ENCODE data around the gene UTP25.
"Not testable (repeated sequence)": the region's sequence is repeated elsewhere in the genome, so short reads cannot be mapped to it uniquely, and the experiment has no call there.

Gene UTP25

DNA sequence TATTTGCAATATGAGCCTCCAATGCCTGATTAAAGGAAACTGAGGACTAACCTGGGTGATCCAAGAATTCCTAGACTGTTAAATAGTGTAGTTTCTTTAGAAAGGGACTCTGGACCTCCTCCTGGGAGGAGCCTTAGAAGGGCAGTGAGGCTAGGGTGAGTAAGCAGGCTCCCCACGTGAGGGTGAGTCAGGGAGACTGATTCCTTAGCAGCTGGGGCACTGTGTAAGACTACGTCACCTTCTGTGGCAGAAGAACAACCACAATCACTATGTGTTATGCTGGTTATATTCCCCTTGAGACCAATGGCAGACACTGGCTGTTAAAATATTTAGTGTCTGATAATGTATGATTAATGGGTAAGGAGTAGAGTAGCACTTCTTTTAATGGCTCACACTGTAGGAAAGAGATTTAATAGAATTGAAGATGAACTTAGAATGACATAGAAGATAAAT lies 56.9 kb downstream of the UTP25 start:
- DNase-seq (ENCODE audit: extremely low spot score) = peak; percentile 32
- ChIA-PET POLR2A (no interaction called here), CTCF (interaction anchor here (0.9 to 1.2 kb wide), 2 partner anchors 15 to 25 kb away, joined by 3 read pairs; no protein-coding TSS in a partner anchor)
- TF ChIP-seq, protein P1, sequence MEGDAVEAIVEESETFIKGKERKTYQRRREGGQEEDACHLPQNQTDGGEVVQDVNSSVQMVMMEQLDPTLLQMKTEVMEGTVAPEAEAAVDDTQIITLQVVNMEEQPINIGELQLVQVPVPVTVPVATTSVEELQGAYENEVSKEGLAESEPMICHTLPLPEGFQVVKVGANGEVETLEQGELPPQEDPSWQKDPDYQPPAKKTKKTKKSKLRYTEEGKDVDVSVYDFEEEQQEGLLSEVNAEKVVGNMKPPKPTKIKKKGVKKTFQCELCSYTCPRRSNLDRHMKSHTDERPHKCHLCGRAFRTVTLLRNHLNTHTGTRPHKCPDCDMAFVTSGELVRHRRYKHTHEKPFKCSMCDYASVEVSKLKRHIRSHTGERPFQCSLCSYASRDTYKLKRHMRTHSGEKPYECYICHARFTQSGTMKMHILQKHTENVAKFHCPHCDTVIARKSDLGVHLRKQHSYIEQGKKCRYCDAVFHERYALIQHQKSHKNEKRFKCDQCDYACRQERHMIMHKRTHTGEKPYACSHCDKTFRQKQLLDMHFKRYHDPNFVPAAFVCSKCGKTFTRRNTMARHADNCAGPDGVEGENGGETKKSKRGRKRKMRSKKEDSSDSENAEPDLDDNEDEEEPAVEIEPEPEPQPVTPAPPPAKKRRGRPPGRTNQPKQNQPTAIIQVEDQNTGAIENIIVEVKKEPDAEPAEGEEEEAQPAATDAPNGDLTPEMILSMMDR (IDR thresholded peaks at IDR 0.05; ENCODE audit: control extremely low read depth, extremely low read depth, low read depth, missing control alignments) = no peak

DNA sequence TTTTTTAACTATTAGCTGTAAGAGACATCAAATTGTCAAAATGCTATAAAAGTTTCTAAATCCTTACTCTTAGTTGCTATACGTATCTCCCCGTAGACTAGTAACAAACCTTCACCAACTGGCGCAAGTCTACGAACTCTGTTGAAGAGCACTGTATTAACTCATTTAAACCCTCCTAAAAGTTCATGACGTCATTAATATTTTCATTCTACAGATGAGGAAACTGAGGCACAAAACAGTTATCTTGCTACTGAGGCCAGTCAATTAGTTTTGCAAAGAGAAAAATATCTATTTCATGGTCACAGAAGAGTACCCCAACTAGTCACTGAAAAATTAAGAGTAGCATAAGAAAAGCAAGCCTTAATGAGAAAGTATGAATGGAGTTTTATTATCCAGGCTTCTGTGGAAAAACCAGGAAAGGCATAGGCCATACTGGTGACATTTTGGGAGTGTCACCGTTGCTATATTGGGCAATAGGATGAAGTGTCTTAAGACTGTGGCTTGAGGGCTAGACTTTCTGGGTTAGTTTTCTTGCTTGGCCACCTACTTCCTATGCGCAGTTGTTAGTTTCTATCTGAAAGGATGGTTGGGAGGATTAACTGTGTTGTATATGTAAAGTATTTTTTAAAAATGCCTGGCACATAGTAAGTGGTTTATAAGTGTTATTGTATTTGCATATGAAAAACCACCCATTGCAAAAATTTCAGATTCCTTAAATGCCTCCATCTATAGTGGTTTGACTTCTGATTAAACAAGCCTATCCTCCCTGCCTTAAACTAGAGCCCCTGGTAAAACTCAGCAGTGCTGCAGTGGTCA lies 57.8 kb downstream of the UTP25 start:
- CTCF ChIA-PET = interaction anchor here (0.9 to 1.2 kb wide), 3 partner anchors 14 to 31 kb away, joined by 3 read pairs; no protein-coding TSS in a partner anchor
- DNase-seq (ENCODE audit: extremely low spot score) = no peak
- TF ChIP-seq, protein P1 (IDR thresholded peaks at IDR 0.05; ENCODE audit: control extremely low read depth, extremely low read depth, low read depth, missing control alignments) = no peak
- POLR2A ChIA-PET = no interaction called here

DNA sequence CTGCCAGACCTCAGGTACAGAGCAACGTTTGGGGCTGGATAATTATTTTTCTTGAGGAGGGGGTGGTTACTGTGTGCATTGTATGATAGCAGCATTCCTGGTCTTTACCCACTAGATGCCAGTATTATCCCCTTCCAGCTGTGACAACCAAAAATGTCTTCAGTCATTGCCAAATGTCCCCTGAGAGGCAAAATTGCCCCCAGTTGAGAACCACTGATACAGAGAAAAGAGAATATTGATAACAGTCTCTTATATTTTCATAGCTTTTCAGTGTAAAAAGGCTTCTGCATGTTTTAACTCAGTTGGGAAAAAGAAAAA lies 58.4 kb downstream of the UTP25 start:
- no peak for DNase-seq (ENCODE audit: extremely low spot score)
- ChIA-PET CTCF (interaction anchor here (1.2 kb wide), 1 partner anchor 32 kb away, joined by 3 read pairs; no protein-coding TSS in a partner anchor), POLR2A (no interaction called here)
- TF ChIP-seq, protein P1 (IDR thresholded peaks at IDR 0.05; ENCODE audit: control extremely low read depth, extremely low read depth, low read depth, missing control alignments) = no peak

DNA sequence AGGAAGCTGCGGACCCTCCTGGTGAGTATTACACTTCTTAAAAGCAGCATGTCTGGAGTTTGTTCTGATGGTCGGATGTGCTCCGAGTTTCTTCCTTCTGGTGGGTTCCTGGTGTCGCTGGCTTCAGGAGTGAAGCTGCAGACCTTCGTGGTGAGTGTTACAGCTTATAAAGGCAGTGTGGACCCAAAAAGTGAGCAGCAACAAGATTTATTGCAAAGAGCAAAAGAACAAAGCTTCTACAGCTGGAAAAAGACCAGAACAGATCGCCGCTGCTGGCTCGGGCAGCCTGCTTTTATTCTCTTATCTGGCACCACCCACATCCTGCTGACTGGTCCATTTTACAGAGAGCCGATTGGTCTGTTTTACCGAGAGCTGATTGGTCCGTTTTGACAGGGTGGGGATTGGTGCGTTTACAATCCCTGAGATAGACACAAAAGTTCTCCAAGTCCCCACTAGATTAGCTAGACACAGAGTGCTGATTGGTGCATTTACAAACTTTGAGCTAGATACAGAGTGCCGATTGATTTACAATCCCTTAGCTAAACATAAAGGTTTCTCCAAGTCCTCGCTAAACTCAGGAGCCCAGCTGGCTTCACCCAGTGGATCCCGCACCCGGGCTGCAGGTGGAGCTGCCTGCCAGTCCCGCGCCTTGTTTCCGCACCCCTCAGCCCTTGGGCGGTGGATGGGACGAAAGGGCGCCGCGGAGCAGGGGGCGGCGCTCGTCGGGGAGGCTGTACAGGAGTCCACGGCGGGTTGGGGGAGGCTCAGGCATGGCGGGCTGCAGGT lies 60.7 kb downstream of the UTP25 start:
- CTCF ChIA-PET; DNase-seq (ENCODE audit: extremely low spot score); POLR2A ChIA-PET: not testable (repeated sequence)

DNA sequence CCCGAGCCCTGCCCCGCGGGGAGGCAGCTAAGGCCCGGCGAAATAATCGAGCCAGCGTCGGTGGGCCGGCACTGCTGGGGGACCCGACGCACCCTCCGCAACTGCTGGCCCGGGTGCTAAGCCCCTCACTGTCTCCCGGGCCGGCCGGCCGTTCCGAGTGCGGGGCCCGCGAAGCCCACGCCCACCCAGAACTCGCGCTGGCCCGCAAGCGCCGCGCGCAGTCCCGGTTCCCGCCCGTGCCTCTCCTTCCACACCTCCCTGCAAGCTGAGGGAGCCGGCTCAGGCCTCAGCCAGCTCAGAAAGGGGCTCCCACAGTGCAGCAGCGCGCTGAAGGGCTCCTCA lies 61.3 kb downstream of the UTP25 start:
- CTCF ChIA-PET = no interaction called here
- TF ChIP-seq, protein P1 (IDR thresholded peaks at IDR 0.05; ENCODE audit: control extremely low read depth, extremely low read depth, low read depth, missing control alignments) = no peak

DNA sequence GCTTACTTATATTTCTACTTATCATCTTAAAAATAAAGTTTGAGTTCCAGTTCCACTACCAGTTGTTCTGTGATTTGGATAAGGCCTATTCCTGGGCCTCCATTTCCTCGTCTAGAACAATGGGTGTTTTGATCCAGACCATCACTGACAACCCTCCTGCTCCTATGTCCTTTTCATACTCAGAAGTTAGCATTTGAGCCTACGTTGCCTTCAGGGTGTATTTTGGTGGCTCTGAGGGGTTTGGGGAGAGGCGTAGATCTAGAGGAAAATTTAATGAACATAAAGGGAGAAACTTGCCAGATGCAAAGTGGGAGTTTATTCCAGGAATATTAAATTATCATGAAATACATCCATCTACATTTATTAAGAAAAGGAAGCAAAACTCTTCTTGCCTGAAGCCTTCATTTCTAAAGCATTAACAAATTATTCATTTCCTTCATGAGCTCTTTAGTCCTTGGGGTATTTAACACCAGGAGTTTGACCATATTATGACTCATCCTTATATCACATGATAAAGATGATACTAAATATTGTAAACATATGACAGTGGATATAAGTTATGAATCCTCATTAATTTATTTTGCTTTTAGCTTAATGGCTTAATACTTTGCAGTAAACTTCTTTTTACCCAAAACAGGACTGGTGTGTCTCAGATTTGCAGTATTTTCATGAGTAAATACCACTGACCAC lies 63.0 kb downstream of the UTP25 start:
- TF ChIP-seq, protein P1 (IDR thresholded peaks at IDR 0.05; ENCODE audit: control extremely low read depth, extremely low read depth, low read depth, missing control alignments) = no peak
- CTCF ChIA-PET = interaction anchor here (1.3 kb wide), 1 partner anchor 9 kb away, joined by 3 read pairs; no protein-coding TSS in a partner anchor
- POLR2A ChIA-PET = no interaction called here
- no peak for DNase-seq (ENCODE audit: extremely low spot score)

More for the DNA sequence above, 61.3 kb downstream of the UTP25 start:
- POLR2A ChIA-PET = no interaction called here
- no peak for DNase-seq (ENCODE audit: extremely low spot score)

Measured in GM10248 (cell line).